ENCODE data around the gene LUC7L3.

DNA sequence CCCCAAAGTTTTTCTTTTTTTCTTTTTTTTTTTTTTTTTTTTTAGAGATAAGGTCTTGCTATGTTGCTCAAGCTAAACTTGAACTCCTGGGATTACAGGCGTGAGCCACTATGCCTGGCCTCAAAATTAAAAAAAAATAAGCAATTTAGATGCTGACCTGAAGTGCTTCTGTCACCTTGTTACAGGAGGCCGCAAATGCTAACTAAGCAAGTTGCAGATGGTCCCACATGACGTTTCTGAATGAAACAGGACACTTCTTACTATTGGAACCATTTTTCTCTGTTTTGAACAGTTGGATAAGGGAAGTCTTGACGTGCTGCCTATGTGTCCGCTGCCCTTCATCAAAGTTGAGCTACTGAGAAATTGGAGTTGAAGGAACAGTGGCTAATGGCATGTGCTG is 39.1 kb downstream of the LUC7L3 start:
- TF ChIP-seq, protein P1, sequence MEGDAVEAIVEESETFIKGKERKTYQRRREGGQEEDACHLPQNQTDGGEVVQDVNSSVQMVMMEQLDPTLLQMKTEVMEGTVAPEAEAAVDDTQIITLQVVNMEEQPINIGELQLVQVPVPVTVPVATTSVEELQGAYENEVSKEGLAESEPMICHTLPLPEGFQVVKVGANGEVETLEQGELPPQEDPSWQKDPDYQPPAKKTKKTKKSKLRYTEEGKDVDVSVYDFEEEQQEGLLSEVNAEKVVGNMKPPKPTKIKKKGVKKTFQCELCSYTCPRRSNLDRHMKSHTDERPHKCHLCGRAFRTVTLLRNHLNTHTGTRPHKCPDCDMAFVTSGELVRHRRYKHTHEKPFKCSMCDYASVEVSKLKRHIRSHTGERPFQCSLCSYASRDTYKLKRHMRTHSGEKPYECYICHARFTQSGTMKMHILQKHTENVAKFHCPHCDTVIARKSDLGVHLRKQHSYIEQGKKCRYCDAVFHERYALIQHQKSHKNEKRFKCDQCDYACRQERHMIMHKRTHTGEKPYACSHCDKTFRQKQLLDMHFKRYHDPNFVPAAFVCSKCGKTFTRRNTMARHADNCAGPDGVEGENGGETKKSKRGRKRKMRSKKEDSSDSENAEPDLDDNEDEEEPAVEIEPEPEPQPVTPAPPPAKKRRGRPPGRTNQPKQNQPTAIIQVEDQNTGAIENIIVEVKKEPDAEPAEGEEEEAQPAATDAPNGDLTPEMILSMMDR (IDR thresholded peaks at IDR 0.05) = no peak
- TF ChIP-seq POLR2A (IDR thresholded peaks at IDR 0.05) (no peak), POLR2AphosphoS5 (IDR thresholded peaks at IDR 0.05; ENCODE audit: insufficient read depth in 1 of 2, low read depth in 1 of 2) (no peak)

Measured in vagina (tissue), 2 donors.